ENCODE data around the gene HEATR9.

The HEATR9 gene

GRCh38 chr17:35808240-35808961 is 60.3 kb downstream of the HEATR9 start:
- DNase-seq (ENCODE audit: low read depth), result no peak

GRCh38 chr17:35807371-35808144 is 61.1 kb downstream of the HEATR9 start:
- peak; percentile 51 for DNase-seq (ENCODE audit: low read depth)

Measured in amniotic epithelial cell (primary cell).